ENCODE data around the gene SSBP4.

- TF ChIP-seq CTCF (IDR thresholded peaks at IDR 0.05) = no peak
- TF ChIP-seq POLR2A (IDR thresholded peaks at IDR 0.05) = no peak
- no peak for TF ChIP-seq POLR2AphosphoS5 (IDR thresholded peaks at IDR 0.05)
Measured at GRCh38 chr19:18476507-18477041, 57.4 kb downstream of the SSBP4 start.
